Neural cell (in vitro differentiated cells): ENCODE measurements around the gene OR3A3. TPM values are rescaled to one million over a fixed set of nuclear protein-coding genes. Genes with fewer than 3 reads are reported as not detected.

ENCODE experiments used
- H2AFZ ChIP-seq: fragments of 200-600, 300-800 bp; sonication (generic), shearing (Covaris generic); 2 replicates; pipeline ENCODE4 v1.6.0; 2014; ENCODE audit warnings: low read depth, mild to moderate bottlenecking, antibody characterized with exemption, low read length, moderate library complexity
- H3F3A ChIP-seq: fragments of 200-600 bp; shearing (Covaris generic); 2 replicates; pipeline ENCODE4 v1.6.1; 2016; ENCODE audit warnings: mild to moderate bottlenecking, moderate library complexity, mixed read lengths, antibody characterized with exemption, low read length; ENCODE audit not compliant: insufficient read depth, poor library complexity, severe bottlenecking
- H3K27ac ChIP-seq: fragments of 200-600, 300-800 bp; sonication (generic), shearing (Covaris generic); 2 replicates; pipeline ENCODE4 v1.5.1; 2014; ENCODE audit warnings: mild to moderate bottlenecking, low read length, moderate library complexity
- H3K27me3 ChIP-seq: fragments of 300-800, 200-600 bp; sonication (generic), shearing (Covaris generic); 2 replicates; pipeline ENCODE4 v1.6.0; 2014; ENCODE audit warnings: mild to moderate bottlenecking, low read depth, low read length, moderate library complexity; ENCODE audit not compliant: insufficient read depth
- H3K36me3 ChIP-seq: fragments of 300-800, 200-600 bp; sonication (generic), shearing (Covaris generic); 2 replicates; pipeline ENCODE4 v1.5.1; 2014; ENCODE audit warnings: mild to moderate bottlenecking, antibody characterized with exemption, low read length, moderate library complexity; ENCODE audit not compliant: insufficient read depth
- H3K4me2 ChIP-seq: fragments of 300-800, 200-600 bp; sonication (generic), shearing (Covaris generic); 2 replicates; pipeline ENCODE4 v1.6.0; 2014; ENCODE audit warnings: mild to moderate bottlenecking, low read length
- H3K4me3 ChIP-seq: fragments of 300-800, 200-600 bp; sonication (generic), shearing (Covaris generic); 2 replicates; pipeline ENCODE4 v1.5.1; 2014; ENCODE audit warnings: mild to moderate bottlenecking, low read length, moderate library complexity
- H3K79me2 ChIP-seq: fragments of 200-600 bp; shearing (Covaris generic); replicated peaks from 2 replicates; pipeline ENCODE4 v1.6.0; 2014; ENCODE audit warnings: mild to moderate bottlenecking, low read length, moderate library complexity; ENCODE audit not compliant: insufficient read depth
- H3K9ac ChIP-seq: fragments of 300-800, 200-600 bp; sonication (generic), shearing (Covaris generic); 2 replicates; pipeline ENCODE4 v1.6.1; 2016; ENCODE audit warnings: mild to moderate bottlenecking, low read length, mixed read lengths
- H3K9me2 ChIP-seq: fragments of 200-600 bp; shearing (Covaris generic); 2 replicates; pipeline ENCODE4 v1.6.1; 2016; ENCODE audit warnings: mild to moderate bottlenecking, low read length, mixed read lengths; ENCODE audit not compliant: insufficient read depth
- H3K9me3 ChIP-seq: fragments of 200-600, 300-800 bp; sonication (generic), shearing (Covaris generic); 2 replicates; pipeline ENCODE4 v1.6.1; 2016; ENCODE audit warnings: mild to moderate bottlenecking, mixed run types, low read length, moderate library complexity, mixed read lengths
- H4K20me1 ChIP-seq: fragments of 200-600 bp; shearing (Covaris generic); 2 replicates; pipeline ENCODE4 v1.6.1; 2016; ENCODE audit warnings: mild to moderate bottlenecking, mixed run types; ENCODE audit not compliant: insufficient read depth
- EP300 ChIP-seq: fragments of 450-650 bp; conservative IDR thresholded peaks from 2 replicates; pipeline ENCODE4 v1.6.1; 2014; ENCODE audit warnings: antibody characterized with exemption, mild to moderate bottlenecking, moderate library complexity; ENCODE audit not compliant: poor library complexity, severe bottlenecking
- EZH2 ChIP-seq: fragments of 200-600, 300-800 bp; shearing (Covaris generic), sonication (generic); IDR thresholded peaks from 2 replicates; pipeline ENCODE4 v1.6.1; 2014; ENCODE audit warnings: antibody characterized with exemption, low read length, borderline replicate concordance, mild to moderate bottlenecking; ENCODE audit not compliant: insufficient read depth, poor library complexity, severe bottlenecking
- MXI1 ChIP-seq: fragments of 450-650 bp; conservative IDR thresholded peaks from 2 replicates; pipeline ENCODE4 v1.6.1; 2014; ENCODE audit warnings: antibody characterized with exemption, mild to moderate bottlenecking; ENCODE audit not compliant: poor library complexity, severe bottlenecking
- POLR2AphosphoS5 ChIP-seq: IDR thresholded peaks from 2 replicates; pipeline ENCODE4 v1.6.1; 2012
- RAD21 ChIP-seq: fragments of 450-650 bp; conservative IDR thresholded peaks from 2 replicates; pipeline ENCODE4 v1.6.1; 2014; ENCODE audit warnings: antibody characterized with exemption, mild to moderate bottlenecking, moderate library complexity
- REST ChIP-seq: IDR thresholded peaks from 2 replicates; pipeline ENCODE4 v1.6.1; 2012; ENCODE audit warnings: borderline replicate concordance
- SMC3 ChIP-seq: fragments of 450-650 bp; conservative IDR thresholded peaks from 2 replicates; pipeline ENCODE4 v1.6.1; 2014; ENCODE audit warnings: antibody characterized with exemption, mild to moderate bottlenecking, moderate library complexity; ENCODE audit not compliant: poor library complexity
- TAF1 ChIP-seq: IDR thresholded peaks from 2 replicates; pipeline ENCODE4 v1.6.1; 2012; ENCODE audit warnings: low read depth
- polyA plus RNA-seq: library from polyadenylated mRNA; depleted of rRNA; stranded (reverse); fragments of >200 nt; gene quantifications from 2 replicates; pipeline ENCODE4 v1.2.3, GENCODE V29; 2014
- small RNA-seq, 3 experiments: library from RNA; depleted of rRNA; stranded (forward); fragments of <200 nt; gene quantifications; one replicate each; pipeline ENCODE3, GENCODE V24; 2012

OR3A3 gene
- polyA plus RNA-seq, 1 donor from 2014 or later = not detected

- Histone ChIP-seq H3F3A (no peaks in the 10 kb centered on the region), H3K27me3 (no peaks in the 10 kb centered on the region), H3K9ac (no peak overlapping the region), H4K20me1 (no peaks in the 10 kb centered on the region), H3K36me3 (no peaks in the 10 kb centered on the region), H2AFZ (no peak overlapping the region), H3K27ac (no peak overlapping the region), H3K79me2 (no peaks in the 10 kb centered on the region), H3K4me3 (no peak overlapping the region), H3K9me3 (no peaks in the 10 kb centered on the region), H3K9me2 (no peaks in the 10 kb centered on the region), H3K4me2 (no peak overlapping the region)
- TF ChIP-seq EP300 = no peak
- no peak for TF ChIP-seq TAF1
- TF ChIP-seq SMC3 = no peak
- no peak for TF ChIP-seq REST
- no peak for TF ChIP-seq EZH2
- no peak for TF ChIP-seq RAD21
- no peak for TF ChIP-seq MXI1
- no peak for TF ChIP-seq POLR2AphosphoS5
Observed at GRCh38 chr17:3472137-3472536, 61.0 kb downstream of the OR3A3 start.

Small RNAs within 50 kb of the gene (small RNA-seq; reads per million reads assigned to genes)
- 0 reads per million in 3 experiments for gene OR1AC1P

Other genes with a start within 250 kb of the OR3A3 start
- gene OR1A2, start 213.9 kb upstream of the OR3A3 start, polyA plus RNA-seq = not detected in 2 replicates
- gene OR1A1, start 203.7 kb upstream of the OR3A3 start, polyA plus RNA-seq = not detected in 2 replicates
- gene OR3A1, start 113.0 kb upstream of the OR3A3 start, polyA plus RNA-seq = not detected in 2 replicates
- gene OR3A2, start 25.1 kb upstream of the OR3A3 start, polyA plus RNA-seq = not detected in 2 replicates
- not detected in 2 replicates for gene OR1E1, start 13.0 kb upstream of the OR3A3 start, polyA plus RNA-seq
- gene OR1E2, start 22.5 kb downstream of the OR3A3 start, polyA plus RNA-seq = not detected in 2 replicates
- gene SPATA22, start 60.4 kb downstream of the OR3A3 start, polyA plus RNA-seq = not detected in 2 replicates
- 0.24 TPM in 1 of 2 replicates, not detected in the other for gene ASPA, start 64.6 kb downstream of the OR3A3 start, polyA plus RNA-seq
- gene TRPV3, start 146.4 kb downstream of the OR3A3 start, polyA plus RNA-seq = 0.19 TPM in 1 of 2 replicates, not detected in the other
- gene TRPV1, start 198.0 kb downstream of the OR3A3 start, polyA plus RNA-seq = 11.8 and 13.0 TPM in 2 replicates
- gene SHPK, start 224.9 kb downstream of the OR3A3 start, polyA plus RNA-seq = 14.3 and 15.6 TPM in 2 replicates
- 8.8 and 14.2 TPM in 2 replicates for gene CTNS, start 225.4 kb downstream of the OR3A3 start, polyA plus RNA-seq